ENCODE results near the gene PLPP1. TPM values are rescaled to one million over a fixed set of nuclear protein-coding genes. Genes with fewer than 3 reads are reported as not detected.
A peak's percentile ranks its signal among the peaks of the same experiment; 100 is the strongest.

PLPP1 gene
- polyA plus RNA-seq, 2 of the 4 experiments (the other 2 are of a cell fraction) = 37.7 to 71.6 TPM

DNA sequence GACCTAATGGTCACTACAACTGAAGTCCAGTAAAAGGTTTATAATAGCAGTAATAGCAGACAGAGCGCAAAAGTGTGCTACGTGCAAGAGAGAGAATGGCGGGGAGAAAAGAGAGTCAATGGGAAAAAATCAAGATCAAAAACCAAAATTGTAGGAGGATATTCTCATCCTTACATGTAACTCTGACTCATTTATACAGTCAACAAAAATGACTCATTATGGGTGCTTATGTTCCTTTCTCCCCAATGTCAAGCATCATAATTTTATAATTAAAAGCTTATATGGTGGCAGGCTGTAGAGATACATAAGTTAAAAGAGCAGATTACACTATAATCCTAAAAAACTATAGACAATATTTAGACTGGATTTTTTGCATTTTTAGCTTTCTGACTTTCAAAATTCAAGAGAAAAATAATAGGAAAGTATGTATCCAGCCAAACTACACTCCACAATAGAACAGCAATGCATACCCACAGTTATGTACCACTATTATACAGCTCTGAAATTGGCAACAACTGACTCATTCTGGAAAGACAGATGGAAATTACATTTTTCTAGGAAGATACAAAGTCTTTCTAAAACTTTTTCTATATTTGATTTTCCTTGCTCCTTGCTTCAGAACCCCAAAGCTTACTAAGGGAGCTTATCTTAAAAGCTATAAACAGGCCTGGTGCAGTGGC, 78.4 kb downstream of the PLPP1 start:
- ATAC-seq (0 out of 6 replicates have a peak, but pooled peaks of 1 of the 2 experiments have one; percentile 22), FAIRE-seq (no peak), DNase-seq (ENCODE audit: low read depth in 1 of 2, low spot score in 1 of 2) (peak in 1 of 2 experiments; percentile 30)
- H3K4me2 ChIP-seq = peak overlapping the region; percentile 5; the same call in 1 of the 3 replicates
- CTCF ChIA-PET = interaction anchor here (0.7 to 1.3 kb wide), 3 partner anchors 8 to 14 kb away, joined by 3 to 4 read pairs (median 3); no protein-coding TSS in a partner anchor
- H3K27ac ChIP-seq = no peak overlapping the region
- POLR2A ChIA-PET = no interaction called here
- no peaks in the 10 kb centered on the region for H3K9me3 ChIP-seq
- H3K4me3 ChIP-seq = no peak overlapping the region
- 87% methylated on average over 3 of the region's 3 CpGs for WGBS (ENCODE audit: missing lambda C conversion rate)
- TF ChIP-seq PHF8 (IDR thresholded peaks at IDR 0.05; ENCODE audit: borderline replicate concordance, low read depth) = no peak
- no peak for TF ChIP-seq HES2 (IDR thresholded peaks at IDR 0.05)
- TF ChIP-seq, protein P1, sequence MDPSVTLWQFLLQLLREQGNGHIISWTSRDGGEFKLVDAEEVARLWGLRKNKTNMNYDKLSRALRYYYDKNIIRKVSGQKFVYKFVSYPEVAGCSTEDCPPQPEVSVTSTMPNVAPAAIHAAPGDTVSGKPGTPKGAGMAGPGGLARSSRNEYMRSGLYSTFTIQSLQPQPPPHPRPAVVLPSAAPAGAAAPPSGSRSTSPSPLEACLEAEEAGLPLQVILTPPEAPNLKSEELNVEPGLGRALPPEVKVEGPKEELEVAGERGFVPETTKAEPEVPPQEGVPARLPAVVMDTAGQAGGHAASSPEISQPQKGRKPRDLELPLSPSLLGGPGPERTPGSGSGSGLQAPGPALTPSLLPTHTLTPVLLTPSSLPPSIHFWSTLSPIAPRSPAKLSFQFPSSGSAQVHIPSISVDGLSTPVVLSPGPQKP (IDR thresholded peaks at IDR 0.05; ENCODE audit: low read depth, low read length) = no peak
- TF ChIP-seq KDM5A (IDR thresholded peaks at IDR 0.05) = no peak
- TF ChIP-seq RARB (CRISPR knock-in tag; IDR thresholded peaks at IDR 0.05) = no peak
- TF ChIP-seq ESRRA (IDR thresholded peaks at IDR 0.05; ENCODE audit: borderline replicate concordance, low read length) = no peak
- TF ChIP-seq ZC3H11A (IDR thresholded peaks at IDR 0.05) = no peak
- no peak for TF ChIP-seq CBX2 (IDR thresholded peaks at IDR 0.05; ENCODE audit: borderline replicate concordance, low read depth)
- peak; percentile 61 for TF ChIP-seq FOSL2 (IDR thresholded peaks at IDR 0.05)
- TF ChIP-seq FOSL2 (CRISPR knock-in tag; IDR thresholded peaks at IDR 0.05) = peak; percentile 78
- TF ChIP-seq RCOR1 (IDR thresholded peaks at IDR 0.05; ENCODE audit: low read depth, low read length) = no peak
- no peak for TF ChIP-seq HOXA7 (CRISPR knock-in tag; IDR thresholded peaks at IDR 0.05)
- TF ChIP-seq FOSB (CRISPR knock-in tag; IDR thresholded peaks at IDR 0.05) = no peak
- TF ChIP-seq, protein P2, sequence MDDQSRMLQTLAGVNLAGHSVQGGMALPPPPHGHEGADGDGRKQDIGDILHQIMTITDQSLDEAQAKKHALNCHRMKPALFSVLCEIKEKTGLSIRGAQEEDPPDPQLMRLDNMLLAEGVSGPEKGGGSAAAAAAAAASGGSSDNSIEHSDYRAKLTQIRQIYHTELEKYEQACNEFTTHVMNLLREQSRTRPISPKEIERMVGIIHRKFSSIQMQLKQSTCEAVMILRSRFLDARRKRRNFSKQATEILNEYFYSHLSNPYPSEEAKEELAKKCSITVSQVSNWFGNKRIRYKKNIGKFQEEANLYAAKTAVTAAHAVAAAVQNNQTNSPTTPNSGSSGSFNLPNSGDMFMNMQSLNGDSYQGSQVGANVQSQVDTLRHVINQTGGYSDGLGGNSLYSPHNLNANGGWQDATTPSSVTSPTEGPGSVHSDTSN (IDR thresholded peaks at IDR 0.05) = no peak
- no peak for TF ChIP-seq NR3C1 (IDR thresholded peaks at IDR 0.05)
- TF ChIP-seq POLR2A (IDR thresholded peaks at IDR 0.05; ENCODE audit: low read length) = no peak
- peak; percentile 41; the same call in 1 of the 2 replicates for TF ChIP-seq JUNB (IDR thresholded peaks at IDR 0.05)
- H3K4me1 ChIP-seq = peaks cover 13% of the 10 kb centered on the region

- no peak for ATAC-seq
- H3K4me3 ChIP-seq = no peak overlapping the region
- no peak for DNase-seq (ENCODE audit: low read depth in 1 of 2, low spot score in 1 of 2)
- WGBS (ENCODE audit: missing lambda C conversion rate) = 77% methylated on average over 2 of the region's 2 CpGs
- H3K27ac ChIP-seq = no peak overlapping the region
- ChIA-PET CTCF (interaction anchor here (1.0 kb wide), 1 partner anchor 15 kb away, joined by 3 read pairs; no protein-coding TSS in a partner anchor), POLR2A (no interaction called here)
- H3K9me3 ChIP-seq = no peaks in the 10 kb centered on the region
- peaks cover 15% of the 10 kb centered on the region for H3K4me1 ChIP-seq
- H3K4me2 ChIP-seq = no peak overlapping the region
- no peak for FAIRE-seq
- TF ChIP-seq CEBPB (IDR thresholded peaks at IDR 0.05) = no peak
- TF ChIP-seq GATA3 (IDR thresholded peaks at IDR 0.05; ENCODE audit: borderline replicate concordance) = no peak
- TF ChIP-seq TFCP2L1 (CRISPR knock-in tag; IDR thresholded peaks at IDR 0.05) = no peak
- TF ChIP-seq FOXS1 (CRISPR knock-in tag; IDR thresholded peaks at IDR 0.05) = no peak
- no peak for TF ChIP-seq KDM1A (IDR thresholded peaks at IDR 0.05; ENCODE audit: low read depth)
Measured at GRCh38 chr5:55454282-55454681, 80.5 kb downstream of the PLPP1 start.

GRCh38 chr5:55453211-55453610, 81.6 kb downstream of the PLPP1 start:
- WGBS (ENCODE audit: missing lambda C conversion rate) = 62% methylated on average over 1 of the region's 1 CpG
- Histone ChIP-seq H3K27ac (no peak overlapping the region), H3K9me3 (no peaks in the 10 kb centered on the region), H3K4me3 (no peak overlapping the region), H3K4me2 (no peak overlapping the region), H3K4me1 (peaks cover 15% of the 10 kb centered on the region)
- DNase-seq (ENCODE audit: low read depth in 1 of 2, low spot score in 1 of 2) (no peak), ATAC-seq (no peak), FAIRE-seq (no peak)
- TF ChIP-seq KDM1A (IDR thresholded peaks at IDR 0.05; ENCODE audit: low read depth) (no peak), RAD21 (conservative IDR thresholded peaks at IDR 0.05 in 1 of 2, IDR thresholded peaks at IDR 0.05 in 1 of 2) (no peak), SREBF2 (IDR thresholded peaks at IDR 0.05) (no peak), RNF2 (IDR thresholded peaks at IDR 0.05; ENCODE audit: borderline replicate concordance, low read depth) (no peak), CEBPB (IDR thresholded peaks at IDR 0.05) (no peak), ZNF302 (CRISPR knock-in tag; IDR thresholded peaks at IDR 0.05) (no peak), ZSCAN20 (CRISPR knock-in tag; IDR thresholded peaks at IDR 0.05) (no peak), EHF (CRISPR knock-in tag; IDR thresholded peaks at IDR 0.05) (no peak), HEYL (CRISPR knock-in tag; IDR thresholded peaks at IDR 0.05) (no peak), EP300 (IDR thresholded peaks at IDR 0.05) (no peak)
- TF ChIP-seq, protein P3, sequence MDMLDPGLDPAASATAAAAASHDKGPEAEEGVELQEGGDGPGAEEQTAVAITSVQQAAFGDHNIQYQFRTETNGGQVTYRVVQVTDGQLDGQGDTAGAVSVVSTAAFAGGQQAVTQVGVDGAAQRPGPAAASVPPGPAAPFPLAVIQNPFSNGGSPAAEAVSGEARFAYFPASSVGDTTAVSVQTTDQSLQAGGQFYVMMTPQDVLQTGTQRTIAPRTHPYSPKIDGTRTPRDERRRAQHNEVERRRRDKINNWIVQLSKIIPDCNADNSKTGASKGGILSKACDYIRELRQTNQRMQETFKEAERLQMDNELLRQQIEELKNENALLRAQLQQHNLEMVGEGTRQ (IDR thresholded peaks at IDR 0.05) = no peak
- ChIA-PET POLR2A (no interaction called here), CTCF (interaction anchor here (1.0 kb wide), 1 partner anchor 11 kb away, joined by 3 read pairs; no protein-coding TSS in a partner anchor)

Measured in A549 (cell line).